Hepatocyte (in vitro differentiated cells): ENCODE data around the gene VCL. TPM values are rescaled to one million over a fixed set of nuclear protein-coding genes. Genes with fewer than 3 reads are reported as not detected.

Source experiments
- DNase-seq: peaks from one replicate; pipeline ENCODE4 v3.0.0-alpha.2; 2016; ENCODE audit warnings: low spot score
- H2AFZ ChIP-seq: fragments of 200-600 bp; sonication (generic); 2 replicates; pipeline ENCODE4 v1.6.0; 2016; ENCODE audit warnings: antibody characterized with exemption, mild to moderate bottlenecking
- H3K27ac ChIP-seq: fragments of 200-600 bp; sonication (generic); 2 replicates; pipeline ENCODE4 v1.5.1; 2016; ENCODE audit warnings: mild to moderate bottlenecking
- H3K27me3 ChIP-seq: fragments of 200-600 bp; sonication (generic); 2 replicates; pipeline ENCODE4 v1.6.1; 2016
- H3K36me3 ChIP-seq: fragments of 200-600 bp; sonication (generic); replicated peaks from 2 replicates; pipeline ENCODE4 v1.5.1; 2016; ENCODE audit warnings: low read depth; ENCODE audit not compliant: insufficient read depth
- H3K4me1 ChIP-seq: fragments of 200-600 bp; sonication (generic); 2 replicates; pipeline ENCODE4 v1.5.1; 2016; ENCODE audit warnings: mild to moderate bottlenecking, moderate library complexity; ENCODE audit not compliant: insufficient read depth
- H3K4me2 ChIP-seq: fragments of 200-600 bp; sonication (generic); 2 replicates; pipeline ENCODE4 v1.6.0; 2016
- H3K4me3 ChIP-seq: fragments of 200-600 bp; sonication (generic); 2 replicates; pipeline ENCODE4 v1.5.1; 2016; ENCODE audit warnings: mild to moderate bottlenecking
- H3K79me2 ChIP-seq: fragments of 200-600 bp; sonication (generic); 2 replicates; pipeline ENCODE4 v1.6.0; 2017; ENCODE audit warnings: mild to moderate bottlenecking
- H3K9me2 ChIP-seq: fragments of 200-600 bp; sonication (generic); replicated peaks from 2 replicates; pipeline ENCODE4 v1.6.0; 2017; ENCODE audit warnings: mild to moderate bottlenecking; ENCODE audit not compliant: insufficient read depth
- H3K9me3 ChIP-seq: fragments of 200-600 bp; sonication (generic); 2 replicates; pipeline ENCODE4 v1.5.1; 2016; ENCODE audit warnings: low read depth, mild to moderate bottlenecking
- H4K20me1 ChIP-seq: fragments of 200-600 bp; sonication (generic); 2 replicates; pipeline ENCODE4 v1.6.0; 2016; ENCODE audit warnings: mild to moderate bottlenecking; ENCODE audit not compliant: insufficient read depth, poor library complexity, severe bottlenecking
- EZH2 ChIP-seq: fragments of 200-600 bp; sonication (generic); IDR thresholded peaks from 2 replicates; pipeline ENCODE4 v1.6.1; 2016; ENCODE audit warnings: antibody characterized with exemption, mild to moderate bottlenecking, borderline replicate concordance
- EZH2phosphoT487 ChIP-seq: fragments of 200-600 bp; sonication (generic); IDR thresholded peaks from one replicate; pipeline ENCODE4 v1.6.1; 2018; ENCODE audit warnings: antibody characterized with exemption, mild to moderate bottlenecking, low read depth, moderate library complexity; ENCODE audit not compliant: unreplicated experiment, severe bottlenecking
- WGBS: methylation state at CpG from one replicate; pipeline ENCODE4 v1.1.6; 2016; ENCODE audit warnings: low lambda C conversion rate; ENCODE audit errors: missing lambda C conversion rate; 5-methylcytosine and 5-hydroxymethylcytosine counted together
- polyA plus RNA-seq: library from polyadenylated mRNA; unstranded; fragments of >200 nt; fragmentation: Nextera tagmentation; extraction: Ambion mirVana; gene quantifications from 2 replicates; pipeline ENCODE4 v1.2.1, GENCODE V29; 2016
- total RNA-seq: library from RNA; depleted of rRNA; stranded (reverse); fragments of >200 nt; gene quantifications from 2 replicates; pipeline ENCODE4 v1.2.3, GENCODE V29; 2014
- TF ChIP-seq, protein P1 (sequence below): fragments of 200-600 bp; sonication (generic); IDR thresholded peaks from 2 replicates; pipeline ENCODE4 v1.5.1; 2016; ENCODE audit warnings: antibody characterized with exemption, mild to moderate bottlenecking; ENCODE audit not compliant: poor library complexity

VCL gene
- total and polyA plus RNA-seq, 2 experiments from 2014 or later, result 60.8 to 93.4 TPM

DNA sequence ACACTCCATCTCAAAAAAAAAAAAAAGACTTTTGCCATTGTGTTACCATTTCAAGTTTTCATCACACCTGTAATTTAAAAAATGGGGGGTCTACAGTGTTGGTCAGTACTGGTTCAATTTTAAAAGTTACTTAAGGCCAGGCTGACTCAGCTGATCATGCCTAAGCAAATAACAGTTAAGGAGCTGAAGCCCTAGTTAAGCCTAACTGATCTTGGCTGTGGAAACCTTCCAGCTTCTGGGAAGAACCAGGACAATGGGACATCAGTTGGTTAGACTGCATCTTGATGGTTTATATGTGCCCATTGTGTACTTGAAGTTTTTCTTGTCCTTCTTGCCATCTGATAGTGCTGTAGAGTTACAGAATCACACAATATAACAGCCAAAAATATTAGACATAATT is 26.7 kb downstream of the VCL start:
- Histone ChIP-seq H3K9me3 (no peaks in the 10 kb centered on the region), H3K27ac (no peak overlapping the region), H3K4me2 (no peak overlapping the region), H3K4me1 (peaks cover 17% of the 10 kb centered on the region), H2AFZ (no peak overlapping the region), H3K9me2 (no peaks in the 10 kb centered on the region), H3K36me3 (no peaks in the 10 kb centered on the region), H3K27me3 (no peaks in the 10 kb centered on the region), H3K4me3 (no peak overlapping the region), H4K20me1 (peaks cover 4% of the 10 kb centered on the region), H3K79me2 (peaks cover 73% of the 10 kb centered on the region)
- TF ChIP-seq EZH2phosphoT487 (no peak), EZH2 (no peak)
- TF ChIP-seq, protein P1, sequence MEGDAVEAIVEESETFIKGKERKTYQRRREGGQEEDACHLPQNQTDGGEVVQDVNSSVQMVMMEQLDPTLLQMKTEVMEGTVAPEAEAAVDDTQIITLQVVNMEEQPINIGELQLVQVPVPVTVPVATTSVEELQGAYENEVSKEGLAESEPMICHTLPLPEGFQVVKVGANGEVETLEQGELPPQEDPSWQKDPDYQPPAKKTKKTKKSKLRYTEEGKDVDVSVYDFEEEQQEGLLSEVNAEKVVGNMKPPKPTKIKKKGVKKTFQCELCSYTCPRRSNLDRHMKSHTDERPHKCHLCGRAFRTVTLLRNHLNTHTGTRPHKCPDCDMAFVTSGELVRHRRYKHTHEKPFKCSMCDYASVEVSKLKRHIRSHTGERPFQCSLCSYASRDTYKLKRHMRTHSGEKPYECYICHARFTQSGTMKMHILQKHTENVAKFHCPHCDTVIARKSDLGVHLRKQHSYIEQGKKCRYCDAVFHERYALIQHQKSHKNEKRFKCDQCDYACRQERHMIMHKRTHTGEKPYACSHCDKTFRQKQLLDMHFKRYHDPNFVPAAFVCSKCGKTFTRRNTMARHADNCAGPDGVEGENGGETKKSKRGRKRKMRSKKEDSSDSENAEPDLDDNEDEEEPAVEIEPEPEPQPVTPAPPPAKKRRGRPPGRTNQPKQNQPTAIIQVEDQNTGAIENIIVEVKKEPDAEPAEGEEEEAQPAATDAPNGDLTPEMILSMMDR, result no peak
- no peak for DNase-seq

DNA sequence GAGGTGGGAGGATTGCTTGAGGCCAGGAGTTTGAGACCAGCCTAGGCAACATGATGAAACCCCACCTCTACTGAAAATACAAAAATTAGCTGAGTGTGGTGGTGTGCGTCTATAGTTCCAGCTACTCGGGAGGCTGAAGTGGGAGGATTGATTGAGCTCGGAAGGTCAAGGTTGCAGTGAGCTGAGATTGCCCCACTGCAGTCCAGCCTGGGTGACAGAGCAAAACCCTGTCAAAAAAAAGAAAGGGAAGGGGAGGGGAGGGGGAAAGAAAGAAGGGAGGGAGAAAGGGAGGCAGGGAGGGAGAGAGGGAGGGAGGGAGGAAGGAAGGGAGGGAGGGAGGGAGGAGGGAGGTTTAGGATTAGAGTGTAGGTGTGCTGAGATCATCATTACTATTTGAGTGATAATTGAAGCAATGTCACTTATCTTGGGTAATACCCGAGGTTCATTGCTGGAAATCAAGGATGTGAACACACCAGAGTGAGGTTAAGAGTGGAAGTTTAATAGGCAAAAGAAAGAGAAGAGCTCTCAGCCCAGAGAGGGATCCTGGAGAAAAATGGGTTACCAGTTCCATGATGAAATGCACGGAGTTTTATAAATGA is 27.6 kb downstream of the VCL start:
- H3K9me3 ChIP-seq, result no peaks in the 10 kb centered on the region
- no peaks in the 10 kb centered on the region for H3K27me3 ChIP-seq
- peaks cover 17% of the 10 kb centered on the region for H3K4me1 ChIP-seq
- peaks cover 73% of the 10 kb centered on the region for H3K79me2 ChIP-seq
- no peak for TF ChIP-seq EZH2
- TF ChIP-seq EZH2phosphoT487, result no peak
- TF ChIP-seq, protein P1, result no peak
- no peak overlapping the region for H3K27ac ChIP-seq
- 73% methylated on average over 5 of the region's 5 CpGs for WGBS
- no peaks in the 10 kb centered on the region for H3K9me2 ChIP-seq
- no peak overlapping the region for H2AFZ ChIP-seq
- DNase-seq, result no peak
- no peak overlapping the region for H3K4me2 ChIP-seq
- H3K36me3 ChIP-seq, result no peaks in the 10 kb centered on the region
- peaks cover 4% of the 10 kb centered on the region for H4K20me1 ChIP-seq
- H3K4me3 ChIP-seq, result no peak overlapping the region

DNA sequence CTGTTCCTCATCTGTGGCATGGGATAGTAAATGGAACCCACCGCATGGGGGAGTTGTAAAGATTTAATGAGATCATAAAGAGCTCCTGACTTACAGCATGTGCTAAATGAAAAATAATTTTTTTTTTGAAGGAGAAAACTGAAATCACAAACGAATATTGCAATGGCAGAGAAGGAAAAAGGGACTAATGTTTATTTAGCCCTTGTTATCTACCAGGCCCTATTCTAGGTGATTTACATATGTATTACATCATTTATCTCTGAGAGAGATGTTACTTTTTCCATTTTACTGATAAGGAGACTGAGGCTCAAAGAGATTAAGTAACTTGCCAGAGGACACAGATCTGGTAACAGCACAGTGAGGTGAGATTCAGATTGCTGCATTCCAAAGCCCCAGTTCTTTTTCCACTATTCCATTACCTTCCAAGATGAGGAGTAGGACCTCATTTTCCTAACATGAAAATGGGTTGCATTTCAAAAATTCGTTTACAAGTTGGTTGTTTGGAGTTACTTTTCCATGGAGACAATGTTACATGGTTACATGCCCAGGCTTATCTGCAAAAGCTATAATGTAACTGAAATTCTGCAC is 28.6 kb downstream of the VCL start:
- H3K27me3 ChIP-seq, result no peaks in the 10 kb centered on the region
- H3K4me1 ChIP-seq, result peaks cover 17% of the 10 kb centered on the region
- WGBS, result 43% methylated on average over 3 of the region's 3 CpGs
- H3K79me2 ChIP-seq, result peaks cover 83% of the 10 kb centered on the region
- H3K9me2 ChIP-seq, result no peaks in the 10 kb centered on the region
- no peaks in the 10 kb centered on the region for H3K36me3 ChIP-seq
- H4K20me1 ChIP-seq, result peaks cover 4% of the 10 kb centered on the region
- TF ChIP-seq, protein P1, result no peak
- TF ChIP-seq EZH2phosphoT487 (no peak), EZH2 (no peak)
- peak overlapping the region; percentile 17 for H3K27ac ChIP-seq
- no peaks in the 10 kb centered on the region for H3K9me3 ChIP-seq
- H3K4me3 ChIP-seq, result no peak overlapping the region
- H3K4me2 ChIP-seq, result no peak overlapping the region
- no peak for DNase-seq
- H2AFZ ChIP-seq, result no peak overlapping the region
